GM21447 (cell line): ENCODE measurements around the gene BRD7.

ENCODE experiments used
- ATAC-seq: cut with Tn5 transposase; IDR thresholded peaks from one replicate; pipeline ENCODE4 v1.9.1; 2021; ENCODE audit not compliant: unreplicated experiment

BRD7 gene

GRCh38 chr16:50390371-50390771 is 21.6 kb upstream of the BRD7 start:
- no peak for ATAC-seq

- no peak for ATAC-seq
These were observed 21.1 kb upstream of the BRD7 start for GRCh38 chr16:50389900-50390299.

- ATAC-seq = no peak
These were observed 19.7 kb upstream of the BRD7 start for GRCh38 chr16:50388496-50388895.

GRCh38 chr16:50386774-50387173 is 18.0 kb upstream of the BRD7 start:
- ATAC-seq = no peak

GRCh38 chr16:50386139-50386538 is 17.4 kb upstream of the BRD7 start:
- no peak for ATAC-seq

GRCh38 chr16:50384500-50385135 is 15.8 kb upstream of the BRD7 start:
- ATAC-seq = no peak

- no peak for ATAC-seq
These were observed 13.1 kb upstream of the BRD7 start for GRCh38 chr16:50381679-50382440.

GRCh38 chr16:50378417-50378816 is 9.6 kb upstream of the BRD7 start:
- no peak for ATAC-seq

GRCh38 chr16:50377001-50377400 is 8.2 kb upstream of the BRD7 start:
- no peak for ATAC-seq

GRCh38 chr16:50373780-50374179 is 5.0 kb upstream of the BRD7 start:
- ATAC-seq = no peak

- no peak for ATAC-seq
These were observed 4.5 kb upstream of the BRD7 start for GRCh38 chr16:50373345-50373701.

- no peak for ATAC-seq
These were observed 4.0 kb upstream of the BRD7 start for GRCh38 chr16:50372611-50373344.

- no peak for ATAC-seq
These were observed 3.3 kb upstream of the BRD7 start for GRCh38 chr16:50371936-50372595.

GRCh38 chr16:50371036-50371716 is 2.4 kb upstream of the BRD7 start:
- no peak for ATAC-seq

GRCh38 chr16:50369133-50369804 is 481 bp upstream of the BRD7 start:
- ATAC-seq = no peak

- no peak for ATAC-seq
These were observed 895 bp downstream of the BRD7 start for GRCh38 chr16:50367777-50368409.

GRCh38 chr16:50365791-50366575 is 2.8 kb downstream of the BRD7 start:
- ATAC-seq = no peak

GRCh38 chr16:50363656-50364055 is 5.1 kb downstream of the BRD7 start:
- no peak for ATAC-seq

GRCh38 chr16:50360779-50361178 is 8.0 kb downstream of the BRD7 start:
- no peak for ATAC-seq
